Aorta (tissue), 5 donors: ENCODE results near the gene LHX2. TPM values are rescaled to one million over a fixed set of nuclear protein-coding genes. Genes with fewer than 3 reads are reported as not detected.

Source experiments
- ATAC-seq: fragments of 200-7000 bp; cut with Tn5 transposase; one replicate; pipeline ENCODE4 v1.9.1; 2022; ENCODE audit warnings: moderate library complexity; ENCODE audit not compliant: low FRiP score
- DNase-seq, 2 donors: peaks; one replicate each; pipeline ENCODE4 v3.0.0-alpha.2; 2020
- H3K27ac ChIP-seq, 2 donors: one replicate each; pipeline ENCODE4 v1.5.1; 2013; ENCODE audit warnings: low read length in 2 of 2, mild to moderate bottlenecking in 2 of 2, moderate library complexity in 2 of 2, control low read depth in 1 of 2, inconsistent platforms in 1 of 2, low read depth in 1 of 2
- H3K27me3 ChIP-seq, 2 donors: one replicate each; pipeline ENCODE4 v1.6.1; 2013; ENCODE audit warnings: control low read depth in 1 of 2, low read length in 1 of 2, mild to moderate bottlenecking in 1 of 2, moderate library complexity in 1 of 2; ENCODE audit not compliant: insufficient read depth in 2 of 2, control insufficient read depth in 1 of 2
- H3K36me3 ChIP-seq, 2 donors: one replicate each; pipeline ENCODE4 v1.6.1; 2013; ENCODE audit warnings: control low read depth in 1 of 2, low read length in 1 of 2, mild to moderate bottlenecking in 1 of 2; ENCODE audit not compliant: insufficient read depth in 2 of 2, control insufficient read depth in 1 of 2
- H3K4me1 ChIP-seq, 2 donors: one replicate each; pipeline ENCODE4 v1.6.1; 2013; ENCODE audit warnings: low read length in 2 of 2, control low read depth in 1 of 2, mild to moderate bottlenecking in 1 of 2, moderate library complexity in 1 of 2; ENCODE audit not compliant: insufficient read depth in 2 of 2, control insufficient read depth in 1 of 2
- H3K4me3 ChIP-seq, 2 donors: one replicate each; pipeline ENCODE4 v1.5.1; 2013; ENCODE audit warnings: low read length in 2 of 2, control low read depth in 1 of 2, mild to moderate bottlenecking in 1 of 2
- H3K9me3 ChIP-seq: one replicate; pipeline ENCODE4 v1.6.1; 2013; ENCODE audit warnings: mild to moderate bottlenecking, low read length; ENCODE audit not compliant: control insufficient read depth
- WGBS, 2 donors: extraction: QIAGEN DNeasy Blood & Tissue Kit; methylation state at CpG; one replicate each; pipeline ENCODE4 v1.1.7; 2013; 5-methylcytosine and 5-hydroxymethylcytosine counted together
- intact Hi-C, 2 donors: fragments of 100-400 bp; cut with DNase I; formaldehyde crosslinking; loops; one replicate each; pipeline versions ENCODE4 v1.14.2 to v1.15.0; 2022
- polyA plus RNA-seq, 2 donors: library from polyadenylated mRNA; stranded (reverse); fragments of 200-250 nt; gene quantifications; one replicate each; pipeline ENCODE4 v1.2.3, GENCODE V29; 2013
- total RNA-seq, 2 donors: library from RNA; stranded (reverse); fragmentation: NEBNext Ultra II Directional; extraction: Animal tissue kit (Norgen Biotek cat#: 25700); gene quantifications; one replicate each; pipeline ENCODE4 v1.2.1, GENCODE V29; 2021
- donor health status: healthy with polysubstance abuse.
- donor health status: Bipolar disorder and iron deficiency.
- donor health status: DM: no; HTN: no; CAD: no.
- donor health status: DM: no; HTN: no; CAD: no.
- donor health status: DM: yes; HTN: yes; CAD: no.

The LHX2 gene
- total and polyA plus RNA-seq, 4 donors, result 0.26 to 0.38 TPM; not detected in 2

DNA sequence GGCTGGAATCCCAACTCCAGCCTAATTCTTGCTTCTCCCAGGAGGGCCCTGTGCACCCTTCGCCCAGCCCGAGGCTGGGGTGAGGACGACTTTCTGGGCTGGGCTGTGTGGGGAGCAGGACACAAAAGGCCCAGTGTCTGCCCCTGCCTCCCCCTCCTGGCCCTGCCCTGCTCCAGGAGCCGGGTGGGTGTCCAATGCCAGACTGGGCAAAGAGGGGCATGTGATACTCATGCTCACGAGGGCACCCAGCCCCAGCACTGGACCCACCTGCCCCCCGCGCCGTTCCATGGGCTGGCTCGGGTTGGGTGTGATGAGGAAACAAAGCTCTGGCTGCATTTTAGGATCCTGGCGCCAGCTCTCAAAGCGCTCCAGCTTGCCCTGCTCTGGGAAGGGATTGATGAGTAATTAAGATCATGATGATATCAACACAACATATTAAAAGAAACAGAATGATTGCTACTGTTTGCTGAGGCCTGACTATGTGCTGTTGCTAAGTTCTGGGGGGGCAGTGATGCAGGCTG, 30.7 kb downstream of the LHX2 start:
- no peaks in the 10 kb centered on the region for H3K36me3 ChIP-seq
- 27 to 35% methylated on average over 11 of the region's 11 CpGs for WGBS, 2 donors
- DNase-seq (peak in 1 of 2 donors; percentile 32), ATAC-seq (no peak)
- no peaks in the 10 kb centered on the region for H3K27me3 ChIP-seq
- H3K4me1 ChIP-seq, result no peaks in the 10 kb centered on the region
- no peaks in the 10 kb centered on the region for H3K9me3 ChIP-seq
- no peak overlapping the region for H3K27ac ChIP-seq
- H3K4me3 ChIP-seq, result no peak overlapping the region
- intact Hi-C loops, result loop anchor here (5.0 kb wide), 2 partner anchors 500 to 640 kb away; no protein-coding TSS in a partner anchor

DNA sequence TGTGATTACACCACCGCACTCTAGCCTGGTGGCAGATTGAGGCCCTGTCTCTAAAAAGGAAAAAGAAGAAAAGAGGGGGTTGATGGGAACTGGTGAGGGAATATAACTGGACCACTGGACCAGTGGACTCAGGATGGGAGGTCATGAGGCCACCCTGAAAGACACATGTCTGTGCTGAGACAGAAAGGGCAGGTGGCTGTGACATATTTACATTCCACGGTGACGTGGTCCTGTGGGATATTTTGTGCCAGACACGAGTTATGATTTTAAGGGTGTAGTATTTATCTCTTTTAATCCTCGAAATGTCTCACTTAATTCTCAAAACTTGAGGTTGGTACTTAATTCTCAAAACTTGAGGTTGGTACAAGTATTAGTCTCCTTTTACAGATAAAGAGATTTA, 32.9 kb downstream of the LHX2 start:
- H3K4me1 ChIP-seq, result no peaks in the 10 kb centered on the region
- no peaks in the 10 kb centered on the region for H3K9me3 ChIP-seq
- no peak for ATAC-seq
- intact Hi-C loops, result loop anchor here (5.0 kb wide), 2 partner anchors 502 to 642 kb away; no protein-coding TSS in a partner anchor
- 66 to 85% methylated on average over 5 of the region's 5 CpGs for WGBS, 2 donors
- no peak for DNase-seq
- no peaks in the 10 kb centered on the region for H3K27me3 ChIP-seq
- no peaks in the 10 kb centered on the region for H3K36me3 ChIP-seq
- H3K4me3 ChIP-seq, result no peak overlapping the region
- H3K27ac ChIP-seq, result no peak overlapping the region

DNA sequence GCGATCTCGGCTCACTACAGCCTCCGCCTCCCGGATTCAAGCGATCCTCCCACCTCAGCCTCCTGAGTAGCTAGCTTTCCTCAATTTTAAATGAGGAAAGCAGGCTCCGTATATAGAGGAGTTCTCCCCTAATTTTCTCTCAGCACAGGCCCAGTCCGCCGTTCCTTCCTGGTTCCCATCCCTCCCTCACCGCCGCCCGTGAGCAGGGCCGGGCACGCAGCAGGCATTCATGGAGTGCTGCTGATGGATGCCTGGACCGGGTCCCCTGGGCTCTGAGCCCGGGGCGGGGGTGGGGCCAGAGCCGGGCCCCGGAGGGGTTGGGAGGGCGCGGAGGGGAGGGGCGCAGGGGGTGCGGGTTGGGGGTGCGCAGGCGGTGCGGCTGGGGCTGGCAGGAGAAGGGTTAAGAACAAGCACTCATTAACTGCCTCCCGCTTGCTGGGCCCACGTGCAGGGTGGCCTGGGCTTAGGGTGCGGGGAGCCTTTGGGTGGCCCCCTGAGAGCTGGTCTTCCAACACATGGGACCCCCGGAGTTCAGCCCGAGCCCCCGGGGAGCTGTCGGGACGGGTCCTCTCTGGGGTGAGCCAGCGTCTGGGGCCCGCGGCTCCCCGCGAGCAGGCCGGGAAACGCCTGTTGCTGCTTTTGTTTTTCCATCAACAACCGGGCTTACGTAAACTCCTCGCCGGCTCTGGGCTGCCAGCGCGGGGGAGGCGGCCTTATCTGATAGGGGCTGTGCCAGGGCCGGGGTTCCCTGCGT, 33.7 kb downstream of the LHX2 start:
- no peaks in the 10 kb centered on the region for H3K27me3 ChIP-seq

DNA sequence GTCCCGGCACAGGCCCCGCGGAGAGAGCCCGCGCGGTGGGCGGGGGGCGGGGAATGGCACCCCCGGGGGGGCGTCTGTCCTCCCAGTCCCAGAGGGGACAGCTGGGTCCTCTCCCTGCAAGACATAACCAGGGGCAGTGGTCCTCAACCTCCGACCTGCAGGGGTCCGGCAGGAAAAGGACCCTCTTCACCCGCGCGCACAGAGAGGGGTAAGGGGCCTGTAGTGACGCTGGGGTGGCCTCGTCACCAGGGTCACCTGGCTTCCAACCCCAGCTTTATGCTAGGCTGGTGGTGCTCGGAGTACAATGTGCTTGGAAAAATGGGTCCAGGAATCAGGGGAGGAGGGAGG, 34.2 kb downstream of the LHX2 start:
- DNase-seq (no peak), ATAC-seq (peak; percentile 17)
- H3K27me3 ChIP-seq, result no peaks in the 10 kb centered on the region
- intact Hi-C loops, result no loop called here
- H3K4me1 ChIP-seq, result no peaks in the 10 kb centered on the region
- no peaks in the 10 kb centered on the region for H3K36me3 ChIP-seq
- WGBS, 2 donors, result 5 to 6% methylated on average over 11 to 18 of the region's 18 CpGs
- H3K9me3 ChIP-seq, result no peaks in the 10 kb centered on the region
- no peak overlapping the region for H3K4me3 ChIP-seq
- H3K27ac ChIP-seq, result no peak overlapping the region

More for the DNA sequence above, 33.7 kb downstream of the LHX2 start:
- ATAC-seq (peak; percentile 85), DNase-seq (peak in 1 of 2 donors; percentile 84)
- Histone ChIP-seq H3K4me1 (no peaks in the 10 kb centered on the region), H3K9me3 (no peaks in the 10 kb centered on the region), H3K36me3 (no peaks in the 10 kb centered on the region), H3K4me3 (peak overlapping the region; percentile 22 to 41), H3K27ac (no peak overlapping the region)
- WGBS, 2 donors, result 7 to 8% methylated on average over 45 to 49 of the region's 49 CpGs
- intact Hi-C loops, result no loop called here

DNA sequence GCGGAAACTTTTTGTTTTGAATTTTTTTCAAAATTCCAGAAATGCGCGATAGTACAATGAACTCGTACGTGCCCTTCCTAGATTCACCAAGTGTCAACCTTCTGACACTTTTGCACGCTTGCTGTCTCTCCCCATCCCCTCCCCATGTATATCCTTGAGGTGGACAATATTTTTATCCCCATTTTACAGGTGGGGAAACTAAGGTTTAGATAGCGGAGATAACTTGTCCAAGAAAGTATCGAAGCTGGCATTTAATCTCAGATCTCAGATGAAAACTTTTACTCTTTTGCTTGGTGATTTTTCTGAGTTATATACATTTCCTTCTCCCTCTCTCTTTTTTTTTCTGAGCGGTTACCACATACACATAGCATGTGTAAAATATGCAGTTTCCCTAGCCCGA, 34.6 kb downstream of the LHX2 start:
- H3K36me3 ChIP-seq, result no peaks in the 10 kb centered on the region
- intact Hi-C loops, result no loop called here
- no peaks in the 10 kb centered on the region for H3K9me3 ChIP-seq
- H3K27me3 ChIP-seq, result no peaks in the 10 kb centered on the region
- DNase-seq (no peak), ATAC-seq (no peak)
- no peak overlapping the region for H3K27ac ChIP-seq
- WGBS, 2 donors, result 38 to 55% methylated on average over 10 of the region's 10 CpGs
- H3K4me3 ChIP-seq, result no peak overlapping the region
- H3K4me1 ChIP-seq, result no peaks in the 10 kb centered on the region

DNA sequence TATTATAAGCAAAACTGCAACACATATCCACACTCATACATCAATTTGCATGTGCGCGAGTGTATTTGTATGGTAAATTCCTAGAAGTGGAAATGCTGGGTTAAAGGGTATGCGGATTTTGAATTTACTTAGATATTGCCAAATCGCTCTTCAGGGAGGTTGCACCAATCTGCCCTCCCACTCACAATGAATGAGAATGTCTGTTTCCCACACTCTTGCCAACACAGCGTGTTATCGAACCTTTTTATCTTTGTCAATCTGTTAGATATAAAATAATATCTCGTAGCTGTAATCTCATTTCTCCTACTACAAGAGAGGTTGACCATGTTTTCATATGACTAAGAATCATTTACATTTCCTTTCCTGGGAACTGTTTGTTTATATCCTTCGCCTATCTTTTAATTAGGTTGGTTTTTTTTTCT, 35.7 kb downstream of the LHX2 start:
- intact Hi-C loops, result no loop called here
- Histone ChIP-seq H3K27me3 (no peaks in the 10 kb centered on the region), H3K27ac (no peak overlapping the region), H3K4me1 (no peaks in the 10 kb centered on the region), H3K36me3 (no peaks in the 10 kb centered on the region), H3K9me3 (no peaks in the 10 kb centered on the region), H3K4me3 (no peak overlapping the region)
- DNase-seq (no peak), ATAC-seq (no peak)
- 60 to 65% methylated on average over 8 of the region's 8 CpGs for WGBS, 2 donors

DNA sequence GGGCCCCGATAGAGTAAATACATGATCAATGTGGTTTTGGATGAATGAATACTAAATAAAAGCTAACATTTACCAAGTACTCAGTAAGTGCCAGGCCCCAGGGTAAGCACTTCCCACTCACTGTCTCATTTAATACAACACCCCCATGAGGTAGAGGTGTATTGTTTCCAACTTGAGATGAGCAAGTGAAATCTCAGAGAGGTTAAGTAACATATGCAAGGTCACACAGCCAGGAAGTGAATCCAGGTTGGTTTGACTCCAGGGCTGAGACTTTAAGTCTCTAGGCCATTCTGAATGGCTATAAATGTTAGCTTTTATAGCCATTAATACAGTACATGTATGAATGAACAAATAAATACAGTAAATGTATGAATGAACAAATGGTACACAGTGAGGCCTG, 39.4 kb downstream of the LHX2 start:
- no peak for DNase-seq
- ATAC-seq, result no peak
- H3K36me3 ChIP-seq, result no peaks in the 10 kb centered on the region
- peaks cover 2% of the 10 kb centered on the region for H3K9me3 ChIP-seq
- H3K4me1 ChIP-seq, result no peaks in the 10 kb centered on the region
- no peak overlapping the region for H3K27ac ChIP-seq
- H3K4me3 ChIP-seq, result no peak overlapping the region
- intact Hi-C loops, result no loop called here
- H3K27me3 ChIP-seq, result no peaks in the 10 kb centered on the region
- 86 to 90% methylated on average over 1 of the region's 1 CpG for WGBS, 2 donors

DNA sequence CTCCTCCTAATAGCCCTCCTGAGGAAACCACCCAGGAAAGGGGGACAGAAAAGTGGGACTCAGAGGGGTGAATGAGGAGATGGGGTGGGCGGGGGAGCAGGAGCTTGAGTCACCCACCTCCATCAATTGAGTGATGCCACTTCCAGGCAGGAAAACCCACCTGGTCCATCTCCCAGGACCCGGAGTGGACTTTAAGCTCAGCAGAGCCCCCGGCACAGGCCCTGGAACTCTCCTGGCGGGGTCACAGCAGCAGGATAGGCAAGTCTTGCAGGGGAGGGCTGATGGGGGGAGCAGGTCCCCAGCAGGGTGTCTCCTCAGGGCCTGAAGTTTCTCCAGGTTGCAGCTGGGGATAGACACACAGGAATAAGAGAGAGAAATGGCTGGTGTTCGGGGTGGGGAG, 40.8 kb downstream of the LHX2 start:
- Histone ChIP-seq H3K9me3 (peaks cover 2% of the 10 kb centered on the region), H3K27ac (no peak overlapping the region), H3K4me3 (no peak overlapping the region), H3K4me1 (no peaks in the 10 kb centered on the region), H3K36me3 (no peaks in the 10 kb centered on the region), H3K27me3 (no peaks in the 10 kb centered on the region)
- DNase-seq (no peak), ATAC-seq (no peak)
- intact Hi-C loops, result no loop called here
- 83 to 97% methylated on average over 5 of the region's 5 CpGs for WGBS, 2 donors

DNA sequence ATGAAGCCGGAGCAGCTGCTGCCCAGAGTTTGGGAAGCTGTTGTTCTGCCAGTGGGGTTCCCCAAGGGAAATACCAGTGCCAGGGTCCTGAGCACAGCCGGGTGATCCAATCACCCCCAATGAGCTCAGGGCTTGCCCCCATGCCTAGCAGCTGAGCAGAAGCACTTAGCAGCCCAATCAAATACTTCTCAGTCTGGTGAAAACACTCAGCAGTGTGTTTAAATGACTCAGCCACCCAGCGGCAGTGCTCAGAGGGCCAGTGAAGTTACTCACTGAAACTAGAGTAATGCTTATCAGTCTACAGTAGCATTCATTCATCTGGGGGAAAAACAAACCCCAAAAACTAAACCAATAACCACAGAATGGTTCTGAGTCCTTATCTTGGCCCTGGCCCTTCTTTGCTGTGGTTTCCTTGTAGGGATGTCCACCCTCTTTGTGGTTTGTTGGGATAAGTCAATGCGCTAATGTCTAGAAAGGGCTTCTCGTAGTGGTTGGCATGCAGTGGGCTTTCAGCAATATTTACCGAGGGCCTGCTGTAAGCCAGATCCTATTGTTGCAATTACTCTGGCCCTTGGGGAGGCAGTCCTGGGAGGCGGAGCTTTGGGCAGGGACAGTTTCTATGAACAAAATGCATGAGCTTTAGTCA, 43.1 kb downstream of the LHX2 start:
- peaks cover 4% of the 10 kb centered on the region for H3K9me3 ChIP-seq
- H3K36me3 ChIP-seq, result no peaks in the 10 kb centered on the region
- DNase-seq, result no peak
- no peak for ATAC-seq
- H3K4me3 ChIP-seq, result no peak overlapping the region
- no peaks in the 10 kb centered on the region for H3K4me1 ChIP-seq
- H3K27me3 ChIP-seq, result no peaks in the 10 kb centered on the region
- H3K27ac ChIP-seq, result no peak overlapping the region
- 49 to 52% methylated on average over 7 of the region's 7 CpGs for WGBS, 2 donors
- intact Hi-C loops, result no loop called here
